SIG-M5 treated with dmso at 0.1 percent for 504 hours (cell line): ENCODE results near the gene AGBL4.
"Not testable (repeated sequence)": the region's sequence is repeated elsewhere in the genome, so short reads cannot be mapped to it uniquely, and the experiment has no call there.

Experiments
- DNase-seq: peaks from one replicate; lab custom pipeline; 2025; ENCODE audit not compliant: unreplicated experiment; lab: John Stamatoyannopoulos, UW

AGBL4 gene

DNA sequence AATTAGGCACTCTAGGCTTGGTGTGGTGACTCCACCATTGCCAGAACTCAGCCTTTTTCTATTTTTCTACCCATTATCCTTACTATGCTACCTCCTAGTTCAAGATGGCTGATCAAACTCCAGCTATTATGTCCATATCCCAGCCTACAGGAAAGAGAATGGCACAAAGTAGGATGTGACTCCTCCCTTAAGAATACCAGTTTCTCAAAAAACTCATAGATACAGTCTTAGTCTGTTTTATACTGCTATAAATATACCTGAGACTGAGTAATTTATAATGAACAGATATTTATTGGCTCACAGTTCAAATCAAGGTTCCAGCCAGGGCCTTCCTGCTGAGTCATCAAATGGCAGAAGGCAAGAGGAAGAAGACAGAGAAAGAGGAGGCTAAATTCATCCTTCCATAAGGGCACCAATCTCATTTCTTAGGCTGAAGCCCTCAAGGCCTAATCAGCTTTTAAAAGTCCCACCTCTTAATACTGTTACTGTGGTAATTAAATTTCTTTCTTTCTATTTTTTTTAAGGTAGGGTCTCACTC, 704.3 kb downstream of the AGBL4 start:
- no peak for DNase-seq

GRCh38 chr1:49318218-49318617, 705.5 kb downstream of the AGBL4 start:
- no peak for DNase-seq

DNA sequence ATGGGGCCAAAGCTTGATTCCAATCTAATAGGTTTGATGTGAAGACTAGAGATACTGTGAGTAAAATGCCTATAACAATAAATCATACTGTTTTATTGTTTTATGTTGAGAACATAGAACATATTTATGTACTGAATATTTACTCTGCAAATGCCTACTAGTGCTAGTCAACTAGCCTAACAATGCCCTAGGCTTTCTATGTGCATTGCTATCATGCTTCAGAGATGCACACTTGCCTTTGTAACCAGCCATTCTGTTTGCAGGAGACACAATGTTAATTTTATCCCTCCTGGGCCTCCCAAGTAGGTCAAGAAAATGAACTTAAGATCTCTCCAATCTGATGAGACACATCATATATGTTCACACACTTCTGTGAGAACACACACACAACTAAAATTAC, 716.3 kb downstream of the AGBL4 start:
- DNase-seq: no peak

- DNase-seq: no peak
Observed at GRCh38 chr1:49306507-49307070, 717.2 kb downstream of the AGBL4 start.

DNA sequence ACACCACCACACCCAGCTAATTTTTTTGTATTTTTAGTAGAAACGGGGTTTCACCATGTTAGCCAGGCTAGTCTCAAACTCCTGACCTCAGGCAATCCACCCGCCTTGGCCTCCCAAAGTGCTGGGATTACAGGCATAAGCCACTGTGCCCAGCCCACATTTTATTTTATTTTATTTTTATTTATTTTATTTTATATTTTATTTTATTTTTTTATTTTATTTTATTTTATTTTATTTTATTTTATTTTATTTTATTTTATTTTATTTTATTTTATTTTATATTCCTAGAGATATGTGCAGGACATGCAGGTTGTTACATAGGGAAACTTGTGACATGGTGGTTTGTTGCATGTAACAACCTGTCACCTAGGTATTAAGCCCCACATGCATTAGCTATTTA, 721.4 kb downstream of the AGBL4 start:
- not testable (repeated sequence) for DNase-seq

- no peak for DNase-seq
Observed at GRCh38 chr1:49298304-49298703, 725.5 kb downstream of the AGBL4 start.

DNA sequence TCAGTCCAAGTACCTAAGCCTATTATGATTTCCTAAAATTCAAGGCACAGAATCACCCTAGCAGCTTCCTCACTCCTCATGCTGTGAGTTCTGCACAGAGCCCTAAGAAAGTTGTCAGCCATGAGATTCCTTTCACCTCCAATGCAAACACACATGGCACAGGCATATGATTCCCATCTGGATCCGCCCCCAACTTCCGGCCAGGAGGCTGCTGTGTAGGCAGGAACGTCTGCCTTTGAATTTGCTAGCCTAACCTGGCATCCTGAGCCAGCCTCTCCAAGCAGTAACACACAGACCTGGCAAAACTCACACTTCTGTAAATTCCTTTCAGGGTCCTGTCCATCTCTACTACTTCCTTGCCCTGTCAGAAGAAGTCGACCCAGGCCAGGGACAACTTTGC, 726.0 kb downstream of the AGBL4 start:
- DNase-seq: no peak

DNA sequence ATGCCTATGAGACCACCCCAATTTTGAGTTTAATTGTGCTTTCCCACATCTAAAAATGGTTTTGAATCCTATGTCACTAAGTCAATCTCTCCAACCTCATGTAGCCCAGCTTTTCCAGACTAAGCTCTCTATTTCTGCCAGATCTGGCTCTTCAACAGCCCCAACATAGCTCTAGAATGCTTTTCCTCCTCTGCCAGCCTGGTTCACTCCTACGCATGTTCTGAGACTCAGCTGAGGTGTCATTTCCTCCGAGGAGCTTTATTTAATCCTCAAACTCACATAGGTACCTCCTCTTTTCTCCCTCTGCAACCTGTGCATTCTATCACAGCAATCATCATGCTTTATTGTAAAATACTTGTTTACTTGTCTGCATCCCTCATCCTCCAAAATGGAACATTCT, 729.2 kb downstream of the AGBL4 start:
- DNase-seq: no peak

DNA sequence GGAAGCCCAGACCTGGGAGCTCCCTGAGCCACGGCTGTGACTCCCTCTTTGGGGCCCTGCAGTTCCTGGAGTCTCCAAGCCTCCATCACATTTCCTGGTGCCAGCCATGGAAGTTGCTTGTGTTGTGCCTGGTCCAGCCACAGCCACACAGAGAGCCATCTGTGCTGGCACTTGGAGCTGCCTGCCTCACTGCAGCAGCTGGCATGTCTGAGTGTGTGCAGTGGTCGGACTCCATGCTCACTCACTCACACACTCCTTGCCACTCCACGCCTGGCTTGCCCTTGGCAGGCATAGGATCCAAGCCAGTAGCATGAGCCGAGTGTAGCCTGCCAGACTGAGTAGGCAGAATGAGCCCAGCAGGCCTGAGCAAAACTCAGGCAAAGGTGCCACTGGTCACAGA, 730.7 kb downstream of the AGBL4 start:
- no peak for DNase-seq

GRCh38 chr1:49257211-49258049, 766.3 kb downstream of the AGBL4 start:
- DNase-seq: not testable (repeated sequence)

DNA sequence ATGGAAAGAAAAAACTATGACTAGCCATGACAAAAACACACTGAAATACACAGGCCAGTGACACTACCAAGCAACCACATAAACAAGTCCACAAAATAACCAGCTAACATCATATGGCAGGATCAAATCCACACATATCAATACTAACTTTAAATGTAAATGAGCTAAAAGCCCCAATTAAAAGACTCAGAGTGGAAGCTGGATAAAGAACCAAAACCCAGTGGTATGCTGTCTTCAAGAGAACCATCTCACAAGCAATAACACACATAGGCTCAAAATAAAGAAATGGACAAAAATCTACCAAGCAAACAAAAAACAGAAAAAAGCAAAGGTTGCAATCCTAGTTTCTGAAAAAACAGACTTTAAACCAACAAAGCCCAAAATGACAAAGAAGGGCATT, 770.8 kb downstream of the AGBL4 start:
- DNase-seq: no peak

- no peak for DNase-seq
Observed at GRCh38 chr1:49251019-49251784, 772.6 kb downstream of the AGBL4 start.

- DNase-seq: no peak
Observed at GRCh38 chr1:49240709-49241221, 783.0 kb downstream of the AGBL4 start.

DNA sequence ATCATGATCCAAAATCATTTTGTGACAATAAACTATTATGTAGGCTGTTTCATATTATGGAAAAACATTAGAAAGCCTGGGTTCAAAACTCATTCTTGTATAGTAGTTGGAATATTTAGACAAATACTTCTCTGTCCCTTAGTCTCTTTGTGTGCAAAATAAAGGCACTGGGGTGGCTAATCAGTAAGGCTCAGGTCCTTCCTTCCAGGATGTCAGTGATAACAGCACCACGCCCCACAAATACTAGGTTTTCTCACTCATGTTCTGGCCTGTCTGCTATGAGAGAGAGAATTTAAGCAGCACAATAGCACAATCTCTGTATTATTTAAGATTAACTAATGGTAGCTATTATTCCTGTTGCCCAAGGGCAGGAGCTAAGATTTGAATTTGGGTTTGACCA, 788.8 kb downstream of the AGBL4 start:
- DNase-seq: no peak

- DNase-seq: no peak
Observed at GRCh38 chr1:49229555-49229954, 794.2 kb downstream of the AGBL4 start.

- DNase-seq: no peak
Observed at GRCh38 chr1:49226758-49227157, 797.0 kb downstream of the AGBL4 start.

DNA sequence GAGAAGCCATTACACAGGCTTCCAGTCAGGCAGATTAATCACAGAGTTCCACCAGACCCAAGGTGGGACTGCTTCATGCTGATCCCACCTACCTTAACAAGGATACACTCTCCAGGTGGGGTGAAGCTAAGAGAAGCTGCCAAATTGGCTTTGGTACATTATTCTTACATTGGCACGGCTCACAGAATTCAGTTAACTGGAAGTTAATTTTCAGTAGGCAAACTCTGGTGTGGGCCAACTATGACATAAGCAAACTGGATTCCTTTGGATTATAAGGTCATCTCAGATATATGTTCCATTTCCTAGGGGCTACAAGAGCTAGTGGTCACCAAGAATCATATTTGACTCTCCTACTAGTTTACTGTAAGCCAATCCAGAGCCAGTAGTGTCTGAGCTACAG, 798.3 kb downstream of the AGBL4 start:
- no peak for DNase-seq

DNA sequence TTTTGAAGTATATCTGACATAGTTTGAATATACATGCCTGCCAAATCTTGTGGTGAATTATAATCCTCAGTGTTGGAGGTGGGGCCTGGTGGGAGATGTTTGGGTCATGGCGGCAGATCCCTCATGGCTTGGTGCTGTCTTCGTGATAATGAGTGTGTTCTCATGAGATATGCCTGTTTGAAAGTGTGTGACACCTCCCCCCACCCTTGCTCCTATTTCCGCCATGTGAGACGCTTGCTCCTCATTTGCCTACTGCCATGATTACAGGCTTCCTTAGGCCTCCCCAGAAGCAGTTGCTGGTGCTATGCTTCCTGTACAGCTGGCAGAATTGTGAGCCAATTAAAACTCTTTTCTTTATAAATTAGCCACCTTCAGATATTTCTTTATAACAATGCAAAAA, 810.5 kb downstream of the AGBL4 start:
- no peak for DNase-seq

DNA sequence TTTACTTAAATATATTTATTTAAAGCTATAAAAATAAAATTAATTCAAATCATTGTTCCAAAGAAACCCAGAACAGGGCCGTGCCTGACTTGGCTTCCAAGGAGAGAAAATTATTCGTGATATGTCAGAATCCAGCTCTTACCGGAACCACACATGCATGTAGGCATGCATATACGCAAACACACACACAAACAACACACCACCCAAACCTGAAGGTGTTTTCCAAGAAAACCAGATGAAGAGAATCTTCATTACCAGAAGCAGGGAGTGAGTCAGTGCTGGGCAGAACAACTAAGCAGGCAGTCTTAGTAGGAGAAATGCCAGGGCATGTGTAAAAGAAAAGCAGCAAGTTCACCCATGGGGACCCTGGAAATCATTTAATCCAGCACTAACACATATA, 815.0 kb downstream of the AGBL4 start:
- no peak for DNase-seq

- DNase-seq: no peak
Observed at GRCh38 chr1:49204720-49205119, 819.0 kb downstream of the AGBL4 start.

DNA sequence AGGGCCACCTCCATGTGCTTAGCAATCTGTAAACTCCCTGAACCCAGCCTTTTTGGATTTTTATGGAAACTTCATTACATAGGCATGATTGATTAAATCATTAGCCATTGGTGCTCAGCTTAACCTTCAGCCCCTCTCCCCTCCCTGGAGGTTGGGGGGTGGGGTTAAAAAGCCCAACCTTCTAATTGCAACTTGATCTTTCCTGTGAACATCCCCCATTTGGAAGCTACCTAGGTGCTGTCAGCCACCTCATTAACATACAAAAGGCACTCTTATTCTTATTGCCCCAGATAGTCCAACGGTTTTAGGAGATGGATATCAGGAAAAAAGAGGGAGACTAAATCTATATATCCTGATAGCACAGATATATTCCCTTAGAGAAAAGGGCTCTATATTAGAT, 823.0 kb downstream of the AGBL4 start:
- no peak for DNase-seq

- DNase-seq: no peak
Observed at GRCh38 chr1:49199564-49199963, 824.2 kb downstream of the AGBL4 start.
